ENCODE results near the gene POLR1A. TPM values are rescaled to one million over a fixed set of nuclear protein-coding genes. Genes with fewer than 3 reads are reported as not detected.

The POLR1A gene
- total and polyA plus RNA-seq, 2 donors (not counting 3 experiments of a cell fraction or from before 2014, with no cell fraction given): 7.6 to 40.7 TPM

DNA sequence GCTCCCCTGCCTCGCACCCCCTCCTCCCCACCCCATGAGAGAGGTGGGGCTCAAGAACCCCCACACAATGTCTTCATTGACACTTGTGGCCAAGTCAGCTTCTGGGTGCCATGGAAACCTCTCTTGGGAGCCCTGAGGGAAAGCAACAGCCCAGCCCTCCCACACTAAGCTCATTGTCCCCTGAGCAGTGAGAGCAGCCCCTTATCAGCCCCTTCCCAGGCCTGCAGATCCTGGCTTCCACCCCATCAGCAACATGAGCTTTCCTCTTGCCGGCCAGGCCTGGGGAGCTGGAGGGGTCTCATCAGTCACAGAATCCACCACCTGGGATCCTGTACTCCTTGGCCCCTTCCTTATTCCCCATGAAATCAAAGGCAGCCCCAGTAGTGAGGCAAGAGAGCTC lies 109.1 kb downstream of the POLR1A start:
- Histone ChIP-seq H3K4me3 (replicated peaks in 1 of 3; ENCODE audit: insufficient read depth in 1 of 3, low read depth in 1 of 3, low read length in 3 of 3) (no peak overlapping the region), H3K4me1 (ENCODE audit: control insufficient read depth, extremely low read depth, insufficient read depth, low read length) (peaks cover 14% of the 10 kb centered on the region), H3K36me3 (ENCODE audit: control insufficient read depth in 2 of 2, extremely low read depth in 1 of 2, insufficient read depth in 2 of 2, low read length in 2 of 2) (no peaks in the 10 kb centered on the region), H3K9me3 (replicated peaks; ENCODE audit: control insufficient read depth, insufficient read depth, low read length) (no peaks in the 10 kb centered on the region), H2AFZ (ENCODE audit: low read depth, low read length) (no peak overlapping the region), H3K79me2 (ENCODE audit: control insufficient read depth, insufficient read depth, low read length) (no peaks in the 10 kb centered on the region), H3K9ac (replicated peaks; ENCODE audit: extremely low read depth, insufficient read depth, low read length) (no peak overlapping the region), H4K20me1 (replicated peaks; ENCODE audit: control insufficient read depth, extremely low read depth, insufficient read depth, low read length) (no peaks in the 10 kb centered on the region), H3K9me1 (replicated peaks; ENCODE audit: control insufficient read depth, extremely low read depth, insufficient read depth, low read length) (no peaks in the 10 kb centered on the region), H3K27ac (ENCODE audit: insufficient read depth, low read depth, low read length) (no peak overlapping the region), H3K27me3 (ENCODE audit: control insufficient read depth in 2 of 2, insufficient read depth in 2 of 2, low read length in 2 of 2) (no peaks in the 10 kb centered on the region), H3K4me2 (ENCODE audit: insufficient read depth, low read length) (no peak overlapping the region)
- ChIA-PET POLR2A (no interaction called here), CTCF (interaction anchor here (1.7 kb wide), 1 partner anchor 169 kb away, joined by 4 read pairs; no protein-coding TSS in a partner anchor)
- no TSS peak for BruUV-seq (replicated peaks)
- intact Hi-C loops (cut with micrococcal nuclease): no loop called here
- DNase-seq (ENCODE audit: low read depth, low spot score): no peak
- no peak for FAIRE-seq
- TF ChIP-seq JUN (IDR thresholded peaks at IDR 0.05; ENCODE audit: borderline replicate concordance, insufficient read depth, insufficient read length, low read depth) (no peak), POLR2A (IDR thresholded peaks at IDR 0.05; ENCODE audit: low read depth, low read length) (no peak), FOS (IDR thresholded peaks at IDR 0.05; ENCODE audit: borderline replicate concordance, insufficient read depth, low read length) (no peak), EZH2 (IDR thresholded peaks at IDR 0.05; ENCODE audit: borderline replicate concordance, low read depth, low read length, severe bottlenecking) (no peak), MYC (IDR thresholded peaks at IDR 0.05; ENCODE audit: low read depth, low read length) (no peak), GATA2 (IDR thresholded peaks at IDR 0.05; ENCODE audit: insufficient read depth, insufficient read length, low read depth, low read length) (no peak), POLR2AphosphoS5 (IDR thresholded peaks at IDR 0.05; ENCODE audit: insufficient read depth, low read depth, low read length) (no peak)
- TF ChIP-seq, protein P1, sequence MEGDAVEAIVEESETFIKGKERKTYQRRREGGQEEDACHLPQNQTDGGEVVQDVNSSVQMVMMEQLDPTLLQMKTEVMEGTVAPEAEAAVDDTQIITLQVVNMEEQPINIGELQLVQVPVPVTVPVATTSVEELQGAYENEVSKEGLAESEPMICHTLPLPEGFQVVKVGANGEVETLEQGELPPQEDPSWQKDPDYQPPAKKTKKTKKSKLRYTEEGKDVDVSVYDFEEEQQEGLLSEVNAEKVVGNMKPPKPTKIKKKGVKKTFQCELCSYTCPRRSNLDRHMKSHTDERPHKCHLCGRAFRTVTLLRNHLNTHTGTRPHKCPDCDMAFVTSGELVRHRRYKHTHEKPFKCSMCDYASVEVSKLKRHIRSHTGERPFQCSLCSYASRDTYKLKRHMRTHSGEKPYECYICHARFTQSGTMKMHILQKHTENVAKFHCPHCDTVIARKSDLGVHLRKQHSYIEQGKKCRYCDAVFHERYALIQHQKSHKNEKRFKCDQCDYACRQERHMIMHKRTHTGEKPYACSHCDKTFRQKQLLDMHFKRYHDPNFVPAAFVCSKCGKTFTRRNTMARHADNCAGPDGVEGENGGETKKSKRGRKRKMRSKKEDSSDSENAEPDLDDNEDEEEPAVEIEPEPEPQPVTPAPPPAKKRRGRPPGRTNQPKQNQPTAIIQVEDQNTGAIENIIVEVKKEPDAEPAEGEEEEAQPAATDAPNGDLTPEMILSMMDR (IDR thresholded peaks at IDR 0.05; ENCODE audit: extremely low read depth in 1 of 2, insufficient read depth in 1 of 2, low read depth in 1 of 2, low read length in 2 of 2): no peak
- TF ChIP-seq, protein P2, sequence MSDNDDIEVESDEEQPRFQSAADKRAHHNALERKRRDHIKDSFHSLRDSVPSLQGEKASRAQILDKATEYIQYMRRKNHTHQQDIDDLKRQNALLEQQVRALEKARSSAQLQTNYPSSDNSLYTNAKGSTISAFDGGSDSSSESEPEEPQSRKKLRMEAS (IDR thresholded peaks at IDR 0.05; ENCODE audit: insufficient read depth, insufficient read length): no peak
- dilution Hi-C loops (cut with MboI; ENCODE audit: extremely low pct_ligation_motif_present, low sequenced_read_pairs): no loop called here

Measured in endothelial cell of umbilical vein (primary cell).